Adrenal gland (tissue), 5 donors: Measurements from ENCODE around the gene FRK.

ENCODE experiments used
- POLR2A ChIP-seq, 2 donors: fragments of 450-650 bp; IDR thresholded peaks; one replicate each; pipeline ENCODE4 v1.6.1; 2017; ENCODE audit warnings: antibody characterized with exemption in 2 of 2, mild to moderate bottlenecking in 2 of 2, moderate library complexity in 1 of 2
- TF ChIP-seq, protein P1 (sequence below), 6 experiments: fragments of 450-650 bp in 4 of 6; fragments of 200-600 bp in 2 of 6; sonication (generic) in 1 of 6; IDR thresholded peaks; 1 replicate in 5 of 6; 2 replicates in 1 of 6; pipeline versions ENCODE4 v1.5.1 to v1.8.0; 2016 to 2021; ENCODE audit warnings: antibody characterized with exemption in 6 of 6, mild to moderate bottlenecking in 2 of 6, moderate library complexity in 1 of 6
- donor health status: DM: no; HTN: no; CAD: no.

DNA sequence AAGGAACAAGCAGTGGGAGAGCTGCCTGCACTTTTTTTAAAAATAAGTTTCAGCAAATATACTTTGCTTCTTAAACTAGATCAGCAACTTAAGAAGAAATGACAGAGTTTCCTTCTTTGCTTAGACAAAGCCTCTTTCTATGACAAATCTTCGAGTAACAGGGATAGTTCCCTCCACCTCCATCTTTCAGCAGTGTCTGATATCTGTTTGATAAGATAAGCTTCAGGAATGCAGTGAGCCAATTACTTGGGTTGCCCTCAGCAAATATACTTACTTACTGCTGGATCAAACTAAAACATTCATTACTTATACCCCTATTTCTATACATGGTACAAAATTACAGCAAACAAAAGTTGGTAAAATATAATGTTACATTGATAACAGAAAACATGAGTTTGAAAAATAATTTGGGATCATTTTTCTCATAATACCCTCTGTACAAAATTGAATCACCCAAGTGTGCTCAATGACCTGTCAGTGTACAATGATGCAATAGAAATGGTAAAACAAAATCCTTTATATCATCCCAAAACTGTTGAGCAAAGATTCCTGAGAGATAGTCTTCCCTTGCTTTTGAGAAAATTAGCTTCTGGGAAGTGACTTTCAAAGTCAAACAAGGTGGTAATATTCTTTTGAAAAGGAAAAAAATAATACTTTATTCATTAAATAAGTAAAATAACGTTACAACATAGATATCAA is 24.5 kb downstream of the FRK start:
- TF ChIP-seq, protein P1, sequence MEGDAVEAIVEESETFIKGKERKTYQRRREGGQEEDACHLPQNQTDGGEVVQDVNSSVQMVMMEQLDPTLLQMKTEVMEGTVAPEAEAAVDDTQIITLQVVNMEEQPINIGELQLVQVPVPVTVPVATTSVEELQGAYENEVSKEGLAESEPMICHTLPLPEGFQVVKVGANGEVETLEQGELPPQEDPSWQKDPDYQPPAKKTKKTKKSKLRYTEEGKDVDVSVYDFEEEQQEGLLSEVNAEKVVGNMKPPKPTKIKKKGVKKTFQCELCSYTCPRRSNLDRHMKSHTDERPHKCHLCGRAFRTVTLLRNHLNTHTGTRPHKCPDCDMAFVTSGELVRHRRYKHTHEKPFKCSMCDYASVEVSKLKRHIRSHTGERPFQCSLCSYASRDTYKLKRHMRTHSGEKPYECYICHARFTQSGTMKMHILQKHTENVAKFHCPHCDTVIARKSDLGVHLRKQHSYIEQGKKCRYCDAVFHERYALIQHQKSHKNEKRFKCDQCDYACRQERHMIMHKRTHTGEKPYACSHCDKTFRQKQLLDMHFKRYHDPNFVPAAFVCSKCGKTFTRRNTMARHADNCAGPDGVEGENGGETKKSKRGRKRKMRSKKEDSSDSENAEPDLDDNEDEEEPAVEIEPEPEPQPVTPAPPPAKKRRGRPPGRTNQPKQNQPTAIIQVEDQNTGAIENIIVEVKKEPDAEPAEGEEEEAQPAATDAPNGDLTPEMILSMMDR (IDR thresholded peaks at IDR 0.05) = no peak
- TF ChIP-seq POLR2A (IDR thresholded peaks at IDR 0.05) = no peak
